ENCODE measurements around the gene BRK1. TPM values are rescaled to one million over a fixed set of nuclear protein-coding genes. Genes with fewer than 3 reads are reported as not detected.
"Not testable (repeated sequence)": the region's sequence is repeated elsewhere in the genome, so short reads cannot be mapped to it uniquely, and the experiment has no call there.

The BRK1 gene
- total and polyA plus RNA-seq, 9 of the 15 experiments (the other 6 are each of a cell fraction or from before 2014, with no cell fraction given) = 105 to 634 (median 250) TPM

DNA sequence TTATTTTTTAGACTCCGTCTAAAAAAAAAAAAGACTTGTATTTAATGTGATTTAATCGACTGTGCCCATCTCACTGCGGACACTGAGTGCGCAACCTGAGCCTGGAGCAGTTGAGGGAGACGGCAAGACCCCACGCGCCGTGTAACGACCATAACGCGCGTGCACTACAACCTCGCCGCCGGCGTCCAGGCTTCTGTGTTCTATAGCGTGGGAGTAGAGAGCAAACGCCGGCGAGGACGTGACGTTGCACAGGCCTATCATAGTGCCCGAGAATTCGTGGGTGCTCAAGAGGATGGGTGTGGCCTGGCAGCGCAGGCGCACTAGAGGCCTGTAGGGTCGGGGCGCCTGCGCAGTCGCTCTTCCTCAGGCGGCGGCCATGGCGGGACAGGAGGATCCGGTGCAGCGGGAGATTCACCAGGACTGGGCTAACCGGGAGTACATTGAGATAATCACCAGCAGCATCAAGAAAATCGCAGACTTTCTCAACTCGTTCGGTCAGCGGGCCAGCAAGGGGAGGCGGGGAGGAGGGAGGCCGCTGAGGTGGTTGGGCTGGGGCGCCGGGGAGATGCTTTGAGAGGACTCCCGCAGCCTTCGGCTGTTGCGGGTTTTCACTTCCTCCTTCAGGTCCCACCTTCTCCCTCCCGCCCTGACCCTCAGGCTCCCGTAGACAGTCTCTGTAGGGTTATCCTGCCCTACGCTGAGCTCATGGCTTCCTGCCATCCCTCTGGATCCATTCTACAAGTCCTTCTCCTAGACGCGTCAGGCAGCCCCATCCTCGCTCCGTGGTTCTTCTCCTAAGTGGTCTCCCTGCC lies at the start of gene BRK1 (continued):
- TF ChIP-seq, protein P1, sequence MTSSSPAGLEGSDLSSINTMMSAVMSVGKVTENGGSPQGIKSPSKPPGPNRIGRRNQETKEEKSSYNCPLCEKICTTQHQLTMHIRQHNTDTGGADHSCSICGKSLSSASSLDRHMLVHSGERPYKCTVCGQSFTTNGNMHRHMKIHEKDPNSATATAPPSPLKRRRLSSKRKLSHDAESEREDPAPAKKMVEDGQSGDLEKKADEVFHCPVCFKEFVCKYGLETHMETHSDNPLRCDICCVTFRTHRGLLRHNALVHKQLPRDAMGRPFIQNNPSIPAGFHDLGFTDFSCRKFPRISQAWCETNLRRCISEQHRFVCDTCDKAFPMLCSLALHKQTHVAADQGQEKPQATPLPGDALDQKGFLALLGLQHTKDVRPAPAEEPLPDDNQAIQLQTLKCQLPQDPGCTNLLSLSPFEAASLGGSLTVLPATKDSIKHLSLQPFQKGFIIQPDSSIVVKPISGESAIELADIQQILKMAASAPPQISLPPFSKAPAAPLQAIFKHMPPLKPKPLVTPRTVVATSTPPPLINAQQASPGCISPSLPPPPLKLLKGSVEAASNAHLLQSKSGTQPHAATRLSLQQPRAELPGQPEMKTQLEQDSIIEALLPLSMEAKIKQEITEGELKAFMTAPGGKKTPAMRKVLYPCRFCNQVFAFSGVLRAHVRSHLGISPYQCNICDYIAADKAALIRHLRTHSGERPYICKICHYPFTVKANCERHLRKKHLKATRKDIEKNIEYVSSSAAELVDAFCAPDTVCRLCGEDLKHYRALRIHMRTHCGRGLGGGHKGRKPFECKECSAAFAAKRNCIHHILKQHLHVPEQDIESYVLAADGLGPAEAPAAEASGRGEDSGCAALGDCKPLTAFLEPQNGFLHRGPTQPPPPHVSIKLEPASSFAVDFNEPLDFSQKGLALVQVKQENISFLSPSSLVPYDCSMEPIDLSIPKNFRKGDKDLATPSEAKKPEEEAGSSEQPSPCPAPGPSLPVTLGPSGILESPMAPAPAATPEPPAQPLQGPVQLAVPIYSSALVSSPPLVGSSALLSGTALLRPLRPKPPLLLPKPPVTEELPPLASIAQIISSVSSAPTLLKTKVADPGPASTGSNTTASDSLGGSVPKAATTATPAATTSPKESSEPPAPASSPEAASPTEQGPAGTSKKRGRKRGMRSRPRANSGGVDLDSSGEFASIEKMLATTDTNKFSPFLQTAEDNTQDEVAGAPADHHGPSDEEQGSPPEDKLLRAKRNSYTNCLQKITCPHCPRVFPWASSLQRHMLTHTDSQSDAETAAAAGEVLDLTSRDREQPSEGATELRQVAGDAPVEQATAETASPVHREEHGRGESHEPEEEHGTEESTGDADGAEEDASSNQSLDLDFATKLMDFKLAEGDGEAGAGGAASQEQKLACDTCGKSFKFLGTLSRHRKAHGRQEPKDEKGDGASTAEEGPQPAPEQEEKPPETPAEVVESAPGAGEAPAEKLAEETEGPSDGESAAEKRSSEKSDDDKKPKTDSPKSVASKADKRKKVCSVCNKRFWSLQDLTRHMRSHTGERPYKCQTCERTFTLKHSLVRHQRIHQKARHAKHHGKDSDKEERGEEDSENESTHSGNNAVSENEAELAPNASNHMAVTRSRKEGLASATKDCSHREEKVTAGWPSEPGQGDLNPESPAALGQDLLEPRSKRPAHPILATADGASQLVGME (CRISPR knock-in tag; IDR thresholded peaks at IDR 0.05) = 0 out of 2 replicates have a peak, but pooled peaks have one; percentile 32
- peak; percentile 30; the same call in 1 of the 2 replicates for TF ChIP-seq NR2C1 (IDR thresholded peaks at IDR 0.05)
- peak; percentile 60 for TF ChIP-seq NR2C1 (tag; IDR thresholded peaks at IDR 0.05)
- TF ChIP-seq GTF2E2 (tag; IDR thresholded peaks at IDR 0.05) = peak; percentile 97
- TF ChIP-seq, protein P2, sequence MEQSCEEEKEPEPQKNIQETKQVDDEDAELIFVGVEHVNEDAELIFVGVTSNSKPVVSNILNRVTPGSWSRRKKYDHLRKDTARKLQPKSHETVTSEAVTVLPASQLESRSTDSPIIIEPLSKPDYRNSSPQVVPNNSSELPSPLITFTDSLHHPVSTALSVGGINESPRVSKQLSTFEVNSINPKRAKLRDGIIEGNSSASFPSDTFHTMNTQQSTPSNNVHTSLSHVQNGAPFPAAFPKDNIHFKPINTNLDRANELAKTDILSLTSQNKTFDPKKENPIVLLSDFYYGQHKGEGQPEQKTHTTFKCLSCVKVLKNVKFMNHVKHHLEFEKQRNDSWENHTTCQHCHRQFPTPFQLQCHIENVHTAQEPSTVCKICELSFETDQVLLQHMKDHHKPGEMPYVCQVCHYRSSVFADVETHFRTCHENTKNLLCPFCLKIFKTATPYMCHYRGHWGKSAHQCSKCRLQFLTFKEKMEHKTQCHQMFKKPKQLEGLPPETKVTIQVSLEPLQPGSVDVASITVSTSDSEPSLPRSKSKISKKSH (CRISPR knock-in tag; IDR thresholded peaks at IDR 0.05) = no peak
- peak; percentile 92 for TF ChIP-seq CREB1 (IDR thresholded peaks at IDR 0.05)
- peak; percentile 94 for TF ChIP-seq CREB1 (CRISPR knock-in tag; IDR thresholded peaks at IDR 0.05)
- no peak for TF ChIP-seq NCOA4 (IDR thresholded peaks at IDR 0.05; ENCODE audit: partially characterized antibody)
- TF ChIP-seq, protein P3, sequence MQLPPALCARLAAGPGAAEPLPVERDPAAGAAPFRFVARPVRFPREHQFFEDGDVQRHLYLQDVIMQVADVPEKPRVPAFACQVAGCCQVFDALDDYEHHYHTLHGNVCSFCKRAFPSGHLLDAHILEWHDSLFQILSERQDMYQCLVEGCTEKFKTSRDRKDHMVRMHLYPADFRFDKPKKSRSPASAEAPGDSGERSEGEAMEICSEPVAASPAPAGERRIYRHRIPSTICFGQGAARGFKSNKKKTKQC (CRISPR knock-in tag; IDR thresholded peaks at IDR 0.05) = peak; percentile 72
- TF ChIP-seq NEUROD1 (IDR thresholded peaks at IDR 0.05; ENCODE audit: borderline replicate concordance, low read depth, low read length, partially characterized antibody) = peak; percentile 56
- no peak for TF ChIP-seq JUNB (CRISPR knock-in tag; conservative IDR thresholded peaks at IDR 0.05)

DNA sequence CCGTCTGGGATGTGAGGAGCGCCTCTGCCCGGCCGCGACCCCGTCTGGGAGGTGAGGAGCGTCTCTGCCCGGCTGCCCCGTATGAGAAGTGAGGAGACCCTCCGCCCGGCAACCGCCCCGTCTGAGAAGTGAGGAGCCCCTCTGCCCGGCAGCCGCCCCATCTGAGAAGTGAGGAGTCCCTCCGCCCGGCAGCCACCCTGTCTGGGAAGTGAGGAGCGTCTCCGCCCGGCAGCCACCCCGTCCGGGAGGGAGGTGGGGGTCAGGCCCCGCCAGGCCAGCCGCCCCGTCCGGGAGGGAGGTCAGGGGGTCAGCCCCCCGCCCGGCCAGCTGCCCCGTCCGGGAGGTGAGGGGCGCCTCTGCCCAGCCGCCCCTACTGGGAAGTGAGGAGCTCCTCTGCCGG lies 45.4 kb upstream of the BRK1 start:
- intact Hi-C loops (cut with micrococcal nuclease) = not testable (repeated sequence)

More for the DNA sequence above, 45.4 kb upstream of the BRK1 start:
- BruUV-seq (replicated peaks); H3K27ac ChIP-seq (ENCODE audit: extremely low read depth, low read depth, low read length); H3K4me1 ChIP-seq (replicated peaks in 1 of 2; ENCODE audit: control insufficient read depth in 2 of 2, insufficient read depth in 2 of 2, low read length in 2 of 2); H3K4me3 ChIP-seq; ATAC-seq; H4K20me1 ChIP-seq (replicated peaks; ENCODE audit: control insufficient read depth, insufficient read depth, low read length); H3K4me2 ChIP-seq (ENCODE audit: insufficient read depth, low read length); H3K9me1 ChIP-seq (ENCODE audit: control insufficient read depth, insufficient read depth, low read length); H2AFZ ChIP-seq (ENCODE audit: low read depth, low read length); H3K79me2 ChIP-seq (ENCODE audit: control insufficient read depth, insufficient read depth, low read length); H3K27me3 ChIP-seq (ENCODE audit: control insufficient read depth in 2 of 2, insufficient read depth in 2 of 2, low read length in 2 of 2); in situ Hi-C loops (cut with MboI); CTCF ChIA-PET (ENCODE audit: low intra/inter-chr PET ratio); POLR2A ChIA-PET; FAIRE-seq; H3K9ac ChIP-seq (ENCODE audit: insufficient read depth in 1 of 2, low read depth in 2 of 2, low read length in 2 of 2); DNase-seq (ENCODE audit: extremely low read depth in 1 of 4, low spot score in 3 of 4); H3K9me3 ChIP-seq (replicated peaks; ENCODE audit: control insufficient read depth, insufficient read depth, low read depth, low read length): not testable (repeated sequence)
- 82% methylated on average over 5 of the region's 33 CpGs for WGBS (ENCODE audit: insufficient coverage, low coverage, missing lambda C conversion rate)
- peaks cover 76% of the 10 kb centered on the region for H3K36me3 ChIP-seq (ENCODE audit: control insufficient read depth, insufficient read depth, low read length)

All from K562 (cell line).